Keratinocyte (primary cell): ENCODE data around the gene CREB5. TPM values are rescaled to one million over a fixed set of nuclear protein-coding genes. Genes with fewer than 3 reads are reported as not detected.

ENCODE experiments used
- DNase-seq: peaks from one replicate; pipeline ENCODE4 v3.0.0-alpha.2; 2011; ENCODE audit warnings: low read depth, missing footprints, low spot score
- FAIRE-seq: peaks from 2 replicates; lab custom pipeline; 2011; peaks lifted over from hg19 to GRCh38; lab: Jason Lieb, UNC
- H2AFZ ChIP-seq: 2 replicates; pipeline ENCODE4 v1.6.0; 2012; ENCODE audit warnings: low read length, control low read depth, inconsistent platforms; ENCODE audit not compliant: control insufficient read depth
- H3K27ac ChIP-seq: 2 replicates; pipeline ENCODE4 v1.5.1; 2011; ENCODE audit warnings: low read length; ENCODE audit not compliant: control insufficient read depth, insufficient read depth
- H3K27me3 ChIP-seq: 3 replicates; pipeline ENCODE4 v1.6.0; 2011; ENCODE audit warnings: low read length; ENCODE audit not compliant: control insufficient read depth, insufficient read depth; ENCODE audit errors: extremely low read depth
- H3K36me3 ChIP-seq, 2 experiments: 2 replicates in 1 of 2; 3 replicates in 1 of 2; pipeline ENCODE4 v1.5.1; 2011; ENCODE audit warnings: low read length in 2 of 2, mild to moderate bottlenecking in 1 of 2; ENCODE audit not compliant: control insufficient read depth in 2 of 2, insufficient read depth in 2 of 2; ENCODE audit errors: extremely low read depth in 1 of 2
- H3K4me1 ChIP-seq: 3 replicates; pipeline ENCODE4 v1.5.1; 2011; ENCODE audit warnings: low read length; ENCODE audit not compliant: control insufficient read depth, insufficient read depth; ENCODE audit errors: extremely low read depth
- H3K4me2 ChIP-seq: 3 replicates; pipeline ENCODE4 v1.6.0; 2011; ENCODE audit warnings: low read depth, low read length; ENCODE audit not compliant: control insufficient read depth, insufficient read depth; ENCODE audit errors: extremely low read depth
- H3K4me3 ChIP-seq, 3 experiments: fragments of 200-600 bp in 1 of 3; sonication (generic) in 1 of 3; 2 replicates in 2 of 3; 3 replicates in 1 of 3; pipeline ENCODE4 v1.5.1; 2011 to 2016; ENCODE audit warnings: low read length in 3 of 3, mild to moderate bottlenecking in 3 of 3, control low read depth in 2 of 3, inconsistent platforms in 1 of 3, low read depth in 1 of 3, mixed read lengths in 1 of 3, mixed run types in 1 of 3, moderate library complexity in 1 of 3; ENCODE audit not compliant: control insufficient read depth in 2 of 3, insufficient read depth in 2 of 3; ENCODE audit errors: extremely low read depth in 1 of 3
- H3K79me2 ChIP-seq: 2 replicates; pipeline ENCODE4 v1.6.0; 2012; ENCODE audit warnings: low read length; ENCODE audit not compliant: control insufficient read depth, insufficient read depth
- H3K9ac ChIP-seq: 3 replicates; pipeline ENCODE4 v1.6.0; 2011; ENCODE audit warnings: low read length; ENCODE audit not compliant: control insufficient read depth, insufficient read depth; ENCODE audit errors: extremely low read depth
- H3K9me1 ChIP-seq: 3 replicates; pipeline ENCODE4 v1.6.0; 2011; ENCODE audit warnings: low read length; ENCODE audit not compliant: control insufficient read depth, insufficient read depth; ENCODE audit errors: extremely low read depth
- H3K9me3 ChIP-seq: 2 replicates; pipeline ENCODE4 v1.5.1; 2012; ENCODE audit warnings: low read depth, low read length; ENCODE audit not compliant: control insufficient read depth
- H4K20me1 ChIP-seq: 3 replicates; pipeline ENCODE4 v1.6.0; 2011; ENCODE audit warnings: low read length; ENCODE audit not compliant: control insufficient read depth, insufficient read depth; ENCODE audit errors: extremely low read depth
- CTCF ChIP-seq, 3 experiments: IDR thresholded peaks in 1 of 3; conservative IDR thresholded peaks in 1 of 3; optimal IDR thresholded peaks in 1 of 3; 2 replicates in 2 of 3; 3 replicates in 1 of 3; pipeline versions ENCODE3 to v1.5.1; 2011; ENCODE audit warnings: low read length in 3 of 3, mild to moderate bottlenecking in 3 of 3, moderate library complexity in 2 of 3, control low read depth in 1 of 3, inconsistent platforms in 1 of 3; ENCODE audit not compliant: insufficient read depth in 2 of 3; ENCODE audit errors: extremely low read depth in 1 of 3
- EZH2 ChIP-seq: IDR thresholded peaks from one replicate; pipeline ENCODE4 v1.6.1; 2012; ENCODE audit warnings: inconsistent platforms, mild to moderate bottlenecking, low read length, moderate library complexity
- dilution Hi-C: fragments of 300-500 bp; cut with MboI; formaldehyde crosslinking; loops from one replicate; pipeline ENCODE4 v1.7.0; 2020; ENCODE audit warnings: low sequenced_read_pairs; ENCODE audit not compliant: extremely low pct_ligation_motif_present
- polyA plus RNA-seq, 5 experiments: library from polyadenylated mRNA; depleted of rRNA in 3 of 5; stranded (reverse) in 3 of 5; stranded (forward) in 1 of 5; unstranded in 1 of 5; fragments of >200 nt; gene quantifications; 1 replicate in 1 of 5; 2 replicates in 3 of 5; 3 replicates in 1 of 5; pipeline versions ENCODE4 v1.2.1 to v1.2.3, GENCODE V29; 2011 to 2012; ENCODE audit warnings: missing spikeins in 2 of 5, low read depth in 1 of 5, low replicate concordance in 1 of 5

CREB5 gene
- polyA plus RNA-seq, 1 donor (not counting 4 experiments of a cell fraction or from before 2014, with no cell fraction given) = 7.9 TPM

- Histone ChIP-seq H4K20me1 (no peaks in the 10 kb centered on the region), H2AFZ (no peak overlapping the region), H3K9ac (no peak overlapping the region), H3K27ac (no peak overlapping the region), H3K36me3 (no peaks in the 10 kb centered on the region), H3K4me3 (no peak overlapping the region), H3K9me1 (no peaks in the 10 kb centered on the region), H3K27me3 (peaks cover 6% of the 10 kb centered on the region), H3K9me3 (no peaks in the 10 kb centered on the region), H3K79me2 (no peaks in the 10 kb centered on the region), H3K4me2 (no peak overlapping the region), H3K4me1 (no peaks in the 10 kb centered on the region)
- DNase-seq (no peak), FAIRE-seq (no peak)
- TF ChIP-seq CTCF (optimal IDR thresholded peaks at IDR 0.05 in 1 of 3, IDR thresholded peaks at IDR 0.05 in 1 of 3, conservative IDR thresholded peaks at IDR 0.05 in 1 of 3; ENCODE audit: extremely low read depth in 1 of 3, insufficient read depth in 2 of 3, low read length in 3 of 3) (no peak), EZH2 (no peak)
- dilution Hi-C loops = no loop called here
These were observed 86.3 kb downstream of the CREB5 start for GRCh38 chr7:28498636-28499035.

- no peaks in the 10 kb centered on the region for H3K9me1 ChIP-seq
- no peak overlapping the region for H3K9ac ChIP-seq
- H3K4me3 ChIP-seq = no peak overlapping the region
- dilution Hi-C loops = no loop called here
- H2AFZ ChIP-seq = no peak overlapping the region
- TF ChIP-seq CTCF (optimal IDR thresholded peaks at IDR 0.05 in 1 of 3, IDR thresholded peaks at IDR 0.05 in 1 of 3, conservative IDR thresholded peaks at IDR 0.05 in 1 of 3; ENCODE audit: extremely low read depth in 1 of 3, insufficient read depth in 2 of 3, low read length in 3 of 3) (no peak), EZH2 (no peak)
- DNase-seq (no peak), FAIRE-seq (no peak)
- H3K27ac ChIP-seq = no peak overlapping the region
- no peaks in the 10 kb centered on the region for H3K36me3 ChIP-seq
- no peak overlapping the region for H3K4me2 ChIP-seq
- no peaks in the 10 kb centered on the region for H3K79me2 ChIP-seq
- H3K4me1 ChIP-seq = no peaks in the 10 kb centered on the region
- H3K9me3 ChIP-seq = no peaks in the 10 kb centered on the region
- H3K27me3 ChIP-seq = peaks cover 7% of the 10 kb centered on the region
- no peaks in the 10 kb centered on the region for H4K20me1 ChIP-seq
These were observed 87.8 kb downstream of the CREB5 start for GRCh38 chr7:28500138-28500537.
